HepG2 (cell line): ENCODE data around the gene OR4B1. TPM values are rescaled to one million over a fixed set of nuclear protein-coding genes. Genes with fewer than 3 reads are reported as not detected.

Source experiments
- ATAC-seq: fragments of 200-7000 bp; cut with Tn5 transposase; 3 replicates; pipeline ENCODE4 v1.9.1; 2020; ENCODE audit warnings: mild to moderate bottlenecking, moderate library complexity
- BruUV-seq: library from RNA; stranded (reverse); fragments of 400-500 nt; replicated peaks from 2 replicates; lab custom pipeline; 2021; lab: Mats Ljungman, UMichigan
- CTCF ChIA-PET: fragments of 300-600 bp; formaldehyde crosslinking; extraction: SDS; loops from one replicate; lab custom pipeline; 2021; ENCODE audit warnings: low total read pairs, inconsistent platforms, low intra/inter-chr PET ratio; lab: Yijun Ruan, JAX
- POLR2A ChIA-PET: fragments of 350-600 bp; sonication (Branson Sonifier 250); formaldehyde crosslinking; loops from one replicate; lab custom pipeline; 2020; ENCODE audit warnings: antibody characterized with exemption, inconsistent platforms; lab: Yijun Ruan, JAX
- DNase-seq: peaks from one replicate; pipeline ENCODE4 v3.0.0-alpha.2; 2015; ENCODE audit warnings: low spot score
- FAIRE-seq: peaks from 3 replicates; lab custom pipeline; 2011; peaks lifted over from hg19 to GRCh38; lab: Jason Lieb, UNC
- H2AFZ ChIP-seq: one replicate; pipeline ENCODE4 v1.6.1; 2011; ENCODE audit warnings: low read length, inconsistent platforms
- H3K27ac ChIP-seq: fragments of 300-600 bp; 3 replicates; pipeline ENCODE4 v1.8.0; 2011; ENCODE audit warnings: mixed run types, mild to moderate bottlenecking, mixed read lengths, low read length, inconsistent platforms; ENCODE audit not compliant: insufficient read depth; ENCODE audit errors: extremely low read length
- H3K27me3 ChIP-seq, 2 experiments: fragments of 200-600 bp in 1 of 2; 2 replicates in 1 of 2; 3 replicates in 1 of 2; pipeline versions ENCODE4 v1.6.0 to v1.8.0; 2011; ENCODE audit warnings: low read length in 2 of 2, mild to moderate bottlenecking in 2 of 2, moderate library complexity in 2 of 2, inconsistent platforms in 1 of 2; ENCODE audit not compliant: insufficient read depth in 2 of 2, control insufficient read depth in 1 of 2
- H3K36me3 ChIP-seq, 2 experiments: fragments of 200-600 bp in 1 of 2; replicated peaks in 1 of 2; 2 replicates in 1 of 2; 3 replicates in 1 of 2; pipeline versions ENCODE4 v1.5.1 to v1.8.0; 2011; ENCODE audit warnings: low read length in 2 of 2, inconsistent platforms in 1 of 2; ENCODE audit not compliant: insufficient read depth in 2 of 2, control insufficient read depth in 1 of 2
- H3K4me1 ChIP-seq: 2 replicates; pipeline ENCODE4 v1.5.1; 2012; ENCODE audit warnings: low read length, inconsistent platforms; ENCODE audit not compliant: insufficient read depth
- H3K4me2 ChIP-seq: 2 replicates; pipeline ENCODE4 v1.6.0; 2011; ENCODE audit warnings: low read depth, low read length, inconsistent platforms
- H3K4me3 ChIP-seq, 3 experiments: fragments of 200-600 bp in 1 of 3; sonication (generic), shearing (Covaris generic) in 1 of 3; replicated peaks in 1 of 3; 2 replicates each; pipeline ENCODE4 v1.5.1; 2011 to 2016; ENCODE audit warnings: low read length in 3 of 3, inconsistent platforms in 2 of 3, low read depth in 2 of 3, mild to moderate bottlenecking in 2 of 3, control low read depth in 1 of 3, mixed read lengths in 1 of 3; ENCODE audit not compliant: insufficient read depth in 1 of 3
- H3K79me2 ChIP-seq: one replicate; pipeline ENCODE4 v1.6.1; 2011; ENCODE audit warnings: low read length, inconsistent platforms; ENCODE audit not compliant: insufficient read depth
- H3K9ac ChIP-seq: 2 replicates; pipeline ENCODE4 v1.6.0; 2011; ENCODE audit warnings: mild to moderate bottlenecking, low read depth, low read length, inconsistent platforms; ENCODE audit not compliant: insufficient read depth
- H3K9me3 ChIP-seq: 2 replicates; pipeline ENCODE4 v1.5.1; 2012; ENCODE audit warnings: mild to moderate bottlenecking, low read length
- H4K20me1 ChIP-seq: 2 replicates; pipeline ENCODE4 v1.6.0; 2011; ENCODE audit warnings: inconsistent platforms, mild to moderate bottlenecking, low read length, moderate library complexity; ENCODE audit not compliant: insufficient read depth
- CBFB ChIP-seq: sonication (generic); formaldehyde crosslinking; IDR thresholded peaks from 2 replicates; pipeline ENCODE4 v1.4.0; 2020; ENCODE audit warnings: missing genetic modification reagents
- CENPX ChIP-seq: sonication (generic); formaldehyde crosslinking; IDR thresholded peaks from 2 replicates; pipeline ENCODE4 v1.9.0; 2021; ENCODE audit warnings: mild to moderate bottlenecking, missing genetic modification reagents, moderate library complexity
- HOXA5 ChIP-seq: sonication (generic); formaldehyde crosslinking; IDR thresholded peaks from 2 replicates; pipeline ENCODE4 v1.4.0; 2020; ENCODE audit warnings: missing genetic modification reagents
- KLF16 ChIP-seq, 2 experiments: sonication (generic) in 1 of 2; formaldehyde crosslinking in 1 of 2; IDR thresholded peaks; 2 replicates each; pipeline versions ENCODE4 v1.6.1 to v1.8.0; 2016 to 2023; ENCODE audit warnings: missing genetic modification reagents in 2 of 2, missing compliant biosample characterization in 1 of 2
- REXO4 ChIP-seq: sonication (generic); formaldehyde crosslinking; IDR thresholded peaks from 2 replicates; pipeline ENCODE4 v1.8.0; 2022; ENCODE audit warnings: missing genetic modification reagents, mild to moderate bottlenecking, borderline replicate concordance
- SP140L ChIP-seq: sonication (generic); formaldehyde crosslinking; IDR thresholded peaks from 2 replicates; pipeline ENCODE4 v1.4.0; 2020; ENCODE audit warnings: missing genetic modification reagents, borderline replicate concordance
- TBL1XR1 ChIP-seq: fragments of 150-350 bp; IDR thresholded peaks from 2 replicates; pipeline ENCODE4 v1.6.1; 2014; ENCODE audit warnings: borderline replicate concordance, low read length; ENCODE audit not compliant: partially characterized antibody
- ZBTB1 ChIP-seq: sonication (generic); formaldehyde crosslinking; IDR thresholded peaks from 2 replicates; pipeline ENCODE4 v1.4.0; 2020; ENCODE audit warnings: missing genetic modification reagents, borderline replicate concordance
- ZFP41 ChIP-seq: sonication (generic); formaldehyde crosslinking; IDR thresholded peaks from 2 replicates; pipeline ENCODE4 v1.4.0; 2020; ENCODE audit warnings: mild to moderate bottlenecking, missing genetic modification reagents, borderline replicate concordance
- ZNF335 ChIP-seq: sonication (generic); formaldehyde crosslinking; IDR thresholded peaks from 2 replicates; pipeline ENCODE4 v1.4.0; 2020; ENCODE audit warnings: missing genetic modification reagents
- ZNF563 ChIP-seq: sonication (generic); formaldehyde crosslinking; IDR thresholded peaks from 2 replicates; pipeline ENCODE4 v1.8.0; 2022; ENCODE audit warnings: mild to moderate bottlenecking, moderate library complexity, missing genetic modification reagents
- ZNF772 ChIP-seq: sonication (generic); formaldehyde crosslinking; IDR thresholded peaks from 2 replicates; pipeline ENCODE4 v1.5.0; 2020; ENCODE audit warnings: mild to moderate bottlenecking, missing genetic modification reagents
- WGBS: methylation state at CpG from one replicate; pipeline ENCODE4 v1.1.6; 2017; ENCODE audit warnings: low lambda C conversion rate; 5-methylcytosine and 5-hydroxymethylcytosine counted together
- in situ Hi-C: cut with HindIII; loops from 2 replicates; pipeline ENCODE4 v1.10.0; 2017; ENCODE audit warnings: low pct_unique_long_range_greater_than_20kb; ENCODE audit not compliant: extremely low pct_ligation_motif_present
- intact Hi-C: fragments of 100-400 bp; cut with micrococcal nuclease; formaldehyde crosslinking; loops from one replicate; pipeline ENCODE4 v1.10.0; 2022; ENCODE audit not compliant: unreplicated experiment
- polyA plus RNA-seq, 8 experiments: library from polyadenylated mRNA; depleted of rRNA in 3 of 8; stranded (reverse) in 7 of 8; unstranded in 1 of 8; fragments of >200 nt; fragmentation: Illumina TruSeq in 4 of 8; extraction: Trizol in 4 of 8; gene quantifications; 2 replicates each; pipeline versions ENCODE4 v1.2.1 to v1.2.3, GENCODE V29; 2011 to 2016; ENCODE audit warnings: low read depth in 4 of 8, missing spikeins in 1 of 8, mixed read lengths in 1 of 8; ENCODE audit not compliant: insufficient read depth in 1 of 8
- total RNA-seq, 5 experiments: library from RNA; depleted of rRNA; stranded (reverse); fragments of >200 nt; fragmentation: Illumina TruSeq; extraction: Trizol; gene quantifications; 2 replicates each; pipeline ENCODE4 v1.2.3, GENCODE V29; 2016; ENCODE audit warnings: low read depth in 1 of 5
- TF ChIP-seq, protein P1 (sequence below): conservative IDR thresholded peaks from 2 replicates; pipeline ENCODE4 v1.6.1; 2018; ENCODE audit warnings: missing genetic modification reagents
- TF ChIP-seq, protein P2 (sequence below): sonication (generic); formaldehyde crosslinking; IDR thresholded peaks from 2 replicates; pipeline ENCODE4 v1.8.1; 2023; ENCODE audit warnings: mild to moderate bottlenecking, missing genetic modification reagents, borderline replicate concordance
- TF ChIP-seq, protein P3 (sequence below): sonication (generic); formaldehyde crosslinking; IDR thresholded peaks from 2 replicates; pipeline ENCODE4 v1.5.0; 2020; ENCODE audit warnings: missing genetic modification reagents
- TF ChIP-seq, protein P4 (sequence below): IDR thresholded peaks from 2 replicates; pipeline ENCODE4 v1.6.1; 2016; ENCODE audit warnings: mild to moderate bottlenecking, missing biosample characterization, missing genetic modification reagents
- TF ChIP-seq, protein P5 (sequence below): IDR thresholded peaks from 2 replicates; pipeline ENCODE4 v1.6.1; 2016

The OR4B1 gene
- total and polyA plus RNA-seq, 2 of the 13 experiments (the other 11 are each of a cell fraction or from before 2014, with no cell fraction given): not detected

DNA sequence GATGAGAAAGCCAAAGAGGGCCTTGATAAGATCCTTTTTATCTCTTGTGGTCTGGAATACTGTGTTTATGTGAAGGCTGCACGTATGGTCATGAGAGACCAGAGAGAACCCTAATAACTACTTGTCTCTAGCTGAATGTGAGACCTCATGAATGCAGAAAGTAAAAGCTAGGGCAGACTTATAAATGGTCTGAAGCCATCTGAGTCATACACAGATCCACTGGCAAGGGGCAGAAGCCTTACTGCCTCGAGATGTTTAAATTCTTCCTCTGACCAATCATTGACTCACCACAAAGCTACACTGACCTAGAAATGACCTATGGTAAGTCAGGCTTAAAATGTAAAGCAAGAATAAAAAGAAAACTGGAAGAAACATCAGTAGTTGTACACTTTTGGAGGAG is 22.7 kb upstream of the OR4B1 start:
- no peak for FAIRE-seq
- ChIA-PET CTCF (no interaction called here), POLR2A (no interaction called here)
- ATAC-seq: no peak
- no peak overlapping the region for H3K4me3 ChIP-seq
- BruUV-seq: no TSS peak
- no peaks in the 10 kb centered on the region for H4K20me1 ChIP-seq
- no peaks in the 10 kb centered on the region for H3K36me3 ChIP-seq
- no peak overlapping the region for H3K27ac ChIP-seq
- DNase-seq: no peak
- H3K79me2 ChIP-seq: no peaks in the 10 kb centered on the region
- TF ChIP-seq, protein P1, sequence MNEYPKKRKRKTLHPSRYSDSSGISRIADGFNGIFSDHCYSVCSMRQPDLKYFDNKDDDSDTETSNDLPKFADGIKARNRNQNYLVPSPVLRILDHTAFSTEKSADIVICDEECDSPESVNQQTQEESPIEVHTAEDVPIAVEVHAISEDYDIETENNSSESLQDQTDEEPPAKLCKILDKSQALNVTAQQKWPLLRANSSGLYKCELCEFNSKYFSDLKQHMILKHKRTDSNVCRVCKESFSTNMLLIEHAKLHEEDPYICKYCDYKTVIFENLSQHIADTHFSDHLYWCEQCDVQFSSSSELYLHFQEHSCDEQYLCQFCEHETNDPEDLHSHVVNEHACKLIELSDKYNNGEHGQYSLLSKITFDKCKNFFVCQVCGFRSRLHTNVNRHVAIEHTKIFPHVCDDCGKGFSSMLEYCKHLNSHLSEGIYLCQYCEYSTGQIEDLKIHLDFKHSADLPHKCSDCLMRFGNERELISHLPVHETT (CRISPR knock-in tag): no peak
- TF ChIP-seq, protein P2, sequence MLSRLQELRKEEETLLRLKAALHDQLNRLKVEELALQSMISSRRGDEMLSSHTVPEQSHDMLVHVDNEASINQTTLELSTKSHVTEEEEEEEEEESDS (CRISPR knock-in tag): no peak
- no peak for TF ChIP-seq REXO4
- TF ChIP-seq, protein P3, sequence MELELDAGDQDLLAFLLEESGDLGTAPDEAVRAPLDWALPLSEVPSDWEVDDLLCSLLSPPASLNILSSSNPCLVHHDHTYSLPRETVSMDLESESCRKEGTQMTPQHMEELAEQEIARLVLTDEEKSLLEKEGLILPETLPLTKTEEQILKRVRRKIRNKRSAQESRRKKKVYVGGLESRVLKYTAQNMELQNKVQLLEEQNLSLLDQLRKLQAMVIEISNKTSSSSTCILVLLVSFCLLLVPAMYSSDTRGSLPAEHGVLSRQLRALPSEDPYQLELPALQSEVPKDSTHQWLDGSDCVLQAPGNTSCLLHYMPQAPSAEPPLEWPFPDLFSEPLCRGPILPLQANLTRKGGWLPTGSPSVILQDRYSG (CRISPR knock-in tag): no peak
- no peak for TF ChIP-seq ZBTB1 (CRISPR knock-in tag)
- TF ChIP-seq SP140L (CRISPR knock-in tag): no peak
- TF ChIP-seq ZNF772: no peak
- TF ChIP-seq ZNF563 (CRISPR knock-in tag): no peak
- TF ChIP-seq ZNF335: no peak
- TF ChIP-seq HOXA5 (CRISPR knock-in tag): no peak
- TF ChIP-seq CBFB: no peak
- no peak for TF ChIP-seq KLF16 (CRISPR knock-in tag; IDR thresholded peaks at IDR 0.05)
- TF ChIP-seq TBL1XR1: no peak
- TF ChIP-seq, protein P4, sequence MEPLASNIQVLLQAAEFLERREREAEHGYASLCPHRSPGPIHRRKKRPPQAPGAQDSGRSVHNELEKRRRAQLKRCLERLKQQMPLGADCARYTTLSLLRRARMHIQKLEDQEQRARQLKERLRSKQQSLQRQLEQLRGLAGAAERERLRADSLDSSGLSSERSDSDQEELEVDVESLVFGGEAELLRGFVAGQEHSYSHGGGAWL (CRISPR knock-in tag): no peak
- TF ChIP-seq CENPX (CRISPR knock-in tag): no peak
- no peak for TF ChIP-seq ZFP41 (CRISPR knock-in tag)
- TF ChIP-seq, protein P5, sequence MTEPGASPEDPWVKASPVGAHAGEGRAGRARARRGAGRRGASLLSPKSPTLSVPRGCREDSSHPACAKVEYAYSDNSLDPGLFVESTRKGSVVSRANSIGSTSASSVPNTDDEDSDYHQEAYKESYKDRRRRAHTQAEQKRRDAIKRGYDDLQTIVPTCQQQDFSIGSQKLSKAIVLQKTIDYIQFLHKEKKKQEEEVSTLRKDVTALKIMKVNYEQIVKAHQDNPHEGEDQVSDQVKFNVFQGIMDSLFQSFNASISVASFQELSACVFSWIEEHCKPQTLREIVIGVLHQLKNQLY (CRISPR knock-in tag): no peak
- no peak overlapping the region for H3K9ac ChIP-seq
- in situ Hi-C loops (no loop called here), intact Hi-C loops (no loop called here)
- H3K9me3 ChIP-seq: no peaks in the 10 kb centered on the region
- H3K27me3 ChIP-seq: no peaks in the 10 kb centered on the region
- 20% methylated on average over 2 of the region's 2 CpGs for WGBS
- H2AFZ ChIP-seq: no peak overlapping the region
- no peaks in the 10 kb centered on the region for H3K4me1 ChIP-seq
- H3K4me2 ChIP-seq: no peak overlapping the region
